Measurements from ENCODE around the gene EMILIN2. TPM values are rescaled to one million over a fixed set of nuclear protein-coding genes. Genes with fewer than 3 reads are reported as not detected.

The EMILIN2 gene
- total RNA-seq, 1 experiment from 2014 or later = 20.0 TPM

- DNase-seq = no peak
- Histone ChIP-seq H2BK15ac (ENCODE audit: low read depth, low read length) (no peak overlapping the region), H3K9me3 (ENCODE audit: control insufficient read depth, low read depth, low read length) (no peaks in the 10 kb centered on the region), H3K9ac (ENCODE audit: extremely low read depth, insufficient read length, low read length) (no peak overlapping the region), H3K79me2 (ENCODE audit: insufficient read depth, low read length) (no peaks in the 10 kb centered on the region), H3K4ac (ENCODE audit: low read depth, low read length) (no peak overlapping the region), H2BK5ac (ENCODE audit: insufficient read length, low read length) (no peak overlapping the region), H2BK20ac (ENCODE audit: low read depth, low read length, poor library complexity, severe bottlenecking) (no peak overlapping the region), H3K14ac (ENCODE audit: insufficient read depth, low read length) (no peak overlapping the region), H2AK5ac (ENCODE audit: insufficient read length, low read length) (no peak overlapping the region), H4K8ac (replicated peaks; ENCODE audit: insufficient read length, low read depth, low read length) (no peak overlapping the region), H3K27me3 (ENCODE audit: insufficient read depth, low read length) (no peaks in the 10 kb centered on the region), H3K18ac (ENCODE audit: insufficient read length, low read depth, low read length) (no peak overlapping the region), H4K5ac (ENCODE audit: insufficient read length, low read depth, low read length) (no peak overlapping the region), H4K20me1 (ENCODE audit: control insufficient read depth, insufficient read depth, insufficient read length) (no peaks in the 10 kb centered on the region), H2BK120ac (ENCODE audit: low read depth, low read length, poor library complexity, severe bottlenecking) (no peak overlapping the region), H2BK12ac (ENCODE audit: insufficient read length, low read depth, low read length) (no peak overlapping the region), H3K56ac (ENCODE audit: insufficient read length, low read depth, low read length) (no peak overlapping the region), H3T11ph (ENCODE audit: low read length) (no peak overlapping the region), H3K79me1 (ENCODE audit: insufficient read depth, low read depth, low read length, poor library complexity, severe bottlenecking) (no peaks in the 10 kb centered on the region), H4K91ac (ENCODE audit: insufficient read length, low read depth, low read length) (no peak overlapping the region), H3K4me1 (ENCODE audit: insufficient read depth, low read length) (no peaks in the 10 kb centered on the region; the same call in 1 of the 2 replicates), H3K4me2 (ENCODE audit: insufficient read depth, insufficient read length, low read length) (no peak overlapping the region), H3K23me2 (ENCODE audit: insufficient read length, low read depth, low read length, poor library complexity, severe bottlenecking) (no peaks in the 10 kb centered on the region), H3K23ac (ENCODE audit: insufficient read length, low read depth, low read length) (no peak overlapping the region), H3K27ac (ENCODE audit: insufficient read length, low read depth, low read length) (no peak overlapping the region), H2AFZ (ENCODE audit: low read length) (no peak overlapping the region)
- TF ChIP-seq CTCF (conservative IDR thresholded peaks at IDR 0.05) = no peak
- no peak overlapping the region; a peak in 1 of 7 replicates for H3K27ac Mint-ChIP-seq
- H3K27me3 Mint-ChIP-seq (ENCODE audit: low read depth) = peaks cover 9% of the 10 kb centered on the region
- no CpG with 5 or more reads among the region's 5 CpGs for WGBS (ENCODE audit: extremely low coverage, insufficient read length, low lambda C conversion rate)
- peaks cover 4 to 12% (median 4%) of the 10 kb centered on the region in 3 experiments; a peak in 4 of 7 replicates for H3K36me3 Mint-ChIP-seq (ENCODE audit: insufficient read depth in 1 of 3, low read depth in 3 of 3)
- H3K4me3 Mint-ChIP-seq = no peak overlapping the region
- peaks cover 3 to 9% of the 10 kb centered on the region in 2 experiments; a peak in 4 of 5 replicates for H3K9me3 Mint-ChIP-seq
- peaks cover 30 to 35% of the 10 kb centered on the region in 2 experiments for H3K4me1 Mint-ChIP-seq
Measured at GRCh38 chr18:2893676-2894075, 46.9 kb downstream of the EMILIN2 start.
